Transverse colon (tissue), 4 donors: Measurements from ENCODE around the gene GOLT1B. TPM values are rescaled to one million over a fixed set of nuclear protein-coding genes. Genes with fewer than 3 reads are reported as not detected.
A peak's percentile ranks its signal among the peaks of the same experiment; 100 is the strongest.

Source experiments
- DNase-seq: peaks from one replicate; pipeline ENCODE4 v3.0.0-alpha.2; 2019
- H3K27ac ChIP-seq, 4 donors: fragments of 200-600 bp; sonication (generic); 2 replicates each; pipeline ENCODE4 v1.5.1; 2016 to 2018; ENCODE audit warnings: inconsistent platforms in 4 of 4
- H3K27me3 ChIP-seq: fragments of 200-600 bp; sonication (generic); 2 replicates; pipeline ENCODE4 v1.5.1; 2017; ENCODE audit warnings: inconsistent platforms
- H3K36me3 ChIP-seq, 4 donors: fragments of 200-600 bp; sonication (generic); 2 replicates each; pipeline ENCODE4 v1.5.1; 2017 to 2019; ENCODE audit warnings: inconsistent platforms in 4 of 4
- H3K4me1 ChIP-seq, 4 donors: fragments of 200-600 bp; sonication (generic); 2 replicates each; pipeline ENCODE4 v1.5.1; 2017 to 2020; ENCODE audit warnings: inconsistent platforms in 4 of 4
- H3K4me3 ChIP-seq, 4 donors: fragments of 200-600 bp; sonication (generic); 1 replicate in 1 of 4; 2 replicates in 3 of 4; pipeline versions ENCODE4 v1.5.1 to v1.6.1; 2017 to 2019; ENCODE audit warnings: inconsistent platforms in 4 of 4
- H3K9me3 ChIP-seq, 2 donors: fragments of 200-600 bp; sonication (generic); 2 replicates each; pipeline ENCODE4 v1.5.1; 2017 to 2019; ENCODE audit warnings: inconsistent platforms in 2 of 2
- CTCF ChIP-seq, 5 experiments: fragments of 200-600 bp in 3 of 5; fragments of 450-650 bp in 2 of 5; sonication (generic) in 3 of 5; IDR thresholded peaks; 1 replicate in 2 of 5; 2 replicates in 3 of 5; pipeline ENCODE4 v1.5.1; 2016 to 2017; ENCODE audit warnings: antibody characterized with exemption in 5 of 5, inconsistent platforms in 3 of 5, mild to moderate bottlenecking in 2 of 5, moderate library complexity in 1 of 5
- EP300 ChIP-seq: sonication (generic); formaldehyde crosslinking; IDR thresholded peaks from one replicate; pipeline ENCODE4 v1.6.1; 2017; ENCODE audit warnings: antibody characterized with exemption, low read depth
- POLR2A ChIP-seq: fragments of 450-650 bp; IDR thresholded peaks from one replicate; pipeline ENCODE4 v1.6.1; 2016; ENCODE audit warnings: antibody characterized with exemption, mild to moderate bottlenecking, moderate library complexity
- POLR2AphosphoS5 ChIP-seq, 3 donors: sonication (generic); formaldehyde crosslinking; IDR thresholded peaks; one replicate each; pipeline ENCODE4 v1.6.1; 2016; ENCODE audit warnings: antibody characterized with exemption in 3 of 3
- WGBS, 2 donors: methylation state at CpG; one replicate each; pipeline ENCODE4 v1.1.5; 2018; ENCODE audit warnings: low coverage in 1 of 2; 5-methylcytosine and 5-hydroxymethylcytosine counted together
- in situ Hi-C, 4 donors: fragments of 200-750 bp; cut with MboI; loops; one replicate each; pipeline versions ENCODE4 v1.15.0 to v1.15.1; 2017; ENCODE audit warnings: low sequenced_read_pairs in 3 of 4, low pct_ligation_motif_present in 1 of 4, low pct_unique_long_range_greater_than_20kb in 1 of 4
- intact Hi-C: fragments of 100-400 bp; cut with DNase I; formaldehyde crosslinking; loops from one replicate; pipeline ENCODE4 v1.15.1; 2023; ENCODE audit warnings: low total_unique reads
- total RNA-seq, 4 donors: library from RNA; depleted of rRNA; stranded (reverse); fragments of >200 nt; gene quantifications; one replicate each; pipeline ENCODE4 v1.1.0, GENCODE V29; 2016

The GOLT1B gene
- total RNA-seq, 4 donors from 2014 or later, result 8.6 to 14.6 (median 13.1) TPM

GRCh38 chr12:21518451-21518850, 16.9 kb downstream of the GOLT1B start:
- WGBS, 2 donors, result 95 to 96% methylated on average over 3 of the region's 3 CpGs
- TF ChIP-seq POLR2A, result no peak
- no peak for TF ChIP-seq EP300
- no peak for TF ChIP-seq POLR2AphosphoS5 (IDR thresholded peaks at IDR 0.05)
- no peak for TF ChIP-seq CTCF (IDR thresholded peaks at IDR 0.05)
- peaks cover 0 to 23% (median 11%) of the 10 kb centered on the region in 4 donors for H3K36me3 ChIP-seq
- intact Hi-C loops, result no loop called here
- in situ Hi-C loops, result no loop called here
- H3K27ac ChIP-seq, result no peak overlapping the region
- no peaks in the 10 kb centered on the region for H3K9me3 ChIP-seq
- no peak for DNase-seq
- H3K4me1 ChIP-seq, result no peaks in the 10 kb centered on the region
- no peak overlapping the region for H3K4me3 ChIP-seq
- no peaks in the 10 kb centered on the region for H3K27me3 ChIP-seq

- Histone ChIP-seq H3K27ac (no peak overlapping the region), H3K9me3 (no peaks in the 10 kb centered on the region), H3K4me3 (no peak overlapping the region), H3K4me1 (no peaks in the 10 kb centered on the region), H3K27me3 (peaks cover 13% of the 10 kb centered on the region), H3K36me3 (peaks cover 0 to 6% (median 2%) of the 10 kb centered on the region in 4 donors)
- in situ Hi-C loops (no loop called here), intact Hi-C loops (no loop called here)
- DNase-seq, result no peak
- TF ChIP-seq CTCF (IDR thresholded peaks at IDR 0.05), result no peak
- TF ChIP-seq POLR2A, result no peak
- no peak for TF ChIP-seq EP300
- TF ChIP-seq POLR2AphosphoS5 (IDR thresholded peaks at IDR 0.05), result no peak
- WGBS, 2 donors, result 41 to 73% methylated on average over 1 of the region's 1 CpG
Observed at GRCh38 chr12:21521541-21521940, 20.0 kb downstream of the GOLT1B start.

GRCh38 chr12:21523148-21523547, 21.6 kb downstream of the GOLT1B start:
- Histone ChIP-seq H3K9me3 (no peaks in the 10 kb centered on the region), H3K27me3 (peaks cover 28% of the 10 kb centered on the region), H3K27ac (no peak overlapping the region), H3K36me3 (no peaks in the 10 kb centered on the region), H3K4me1 (peaks cover 0 to 14% (median 12%) of the 10 kb centered on the region in 4 donors), H3K4me3 (no peak overlapping the region)
- TF ChIP-seq EP300 (no peak), POLR2AphosphoS5 (IDR thresholded peaks at IDR 0.05) (no peak), CTCF (IDR thresholded peaks at IDR 0.05) (no peak), POLR2A (no peak)
- intact Hi-C loops, result no loop called here
- in situ Hi-C loops, result no loop called here
- no peak for DNase-seq

- Histone ChIP-seq H3K4me3 (peak within 1 kb of the TSS in 3 of 4 donors; percentile 36 to 74 (median 44)), H3K27ac (no peak within 1 kb of the TSS), H3K9me3 (no peaks in the 10 kb centered on the region), H3K4me1 (peaks cover 0 to 16% (median 12%) of the 10 kb centered on the region in 4 donors), H3K27me3 (peaks cover 54% of the 10 kb centered on the region), H3K36me3 (no peaks in the 10 kb centered on the region)
- WGBS, 2 donors, result 91 to 92% methylated on average over 1 of the region's 1 CpG
- TF ChIP-seq POLR2AphosphoS5 (IDR thresholded peaks at IDR 0.05), result no peak
- no peak for TF ChIP-seq EP300
- intact Hi-C loops, result no loop called here
- DNase-seq, result no peak
- in situ Hi-C loops, result no loop called here
Observed at GRCh38 chr12:21526053-21526452, 24.5 kb downstream of the GOLT1B start, which contains the start of gene SPX. TSS of gene SPX (plus strand) at chr12:21526296. CDS start at chr12:21526473, 177 bp downstream.
